Activated CD4-positive, alpha-beta memory T cell treated with anti-CD3 and anti-CD28 coated beads for 36 hours (primary cell): ENCODE data around the gene LACC1. TPM values are rescaled to one million over a fixed set of nuclear protein-coding genes. Genes with fewer than 3 reads are reported as not detected.

Experiments used
- CTCF ChIA-PET: fragments of 350-600 bp; sonication (Branson Sonifier 250); formaldehyde crosslinking; loops from one replicate; lab custom pipeline; 2021; ENCODE audit warnings: antibody characterized with exemption, inconsistent platforms; lab: Charles Lee
- POLR2A ChIA-PET: fragments of 350-600 bp; sonication (Branson Sonifier 250); formaldehyde crosslinking; loops from one replicate; lab custom pipeline; 2021; ENCODE audit warnings: antibody characterized with exemption; lab: Charles Lee
- DNase-seq: peaks from one replicate; pipeline ENCODE4 v3.0.0-alpha.2; 2020
- H3K27ac Mint-ChIP-seq: one replicate; pipeline ENCODE4 v1.8.0; 2021; ENCODE audit warnings: mixed read lengths
- H3K27me3 Mint-ChIP-seq: one replicate; pipeline ENCODE4 v1.8.0; 2021; ENCODE audit warnings: mixed read lengths
- H3K36me3 Mint-ChIP-seq: one replicate; pipeline ENCODE4 v1.8.0; 2021; ENCODE audit warnings: mixed read lengths
- H3K4me1 Mint-ChIP-seq: one replicate; pipeline ENCODE4 v1.8.0; 2021; ENCODE audit warnings: low read depth, mixed read lengths
- H3K4me3 Mint-ChIP-seq: one replicate; pipeline ENCODE4 v1.8.0; 2021; ENCODE audit warnings: mild to moderate bottlenecking, mixed read lengths
- H3K9me3 Mint-ChIP-seq: one replicate; pipeline ENCODE4 v1.8.0; 2021; ENCODE audit warnings: mixed read lengths
- intact Hi-C: fragments of 100-400 bp; cut with micrococcal nuclease; formaldehyde crosslinking; loops from one replicate; pipeline ENCODE4 v1.15.1; 2023
- total RNA-seq, 2 experiments: library from RNA; stranded (reverse); gene quantifications; one replicate each; pipeline ENCODE4 v1.2.3, GENCODE V29; 2021

Gene LACC1
- total RNA-seq, 2 experiments from 2014 or later = 4.4 to 4.5 TPM

- H3K27ac Mint-ChIP-seq = no peak overlapping the region
- H3K4me3 Mint-ChIP-seq = no peak overlapping the region
- POLR2A ChIA-PET = no interaction called here
- no peaks in the 10 kb centered on the region for H3K36me3 Mint-ChIP-seq
- CTCF ChIA-PET = no interaction called here
- H3K9me3 Mint-ChIP-seq = no peaks in the 10 kb centered on the region
- no peaks in the 10 kb centered on the region for H3K4me1 Mint-ChIP-seq
- intact Hi-C loops = no loop called here
- peaks cover 9% of the 10 kb centered on the region for H3K27me3 Mint-ChIP-seq
- no peak for DNase-seq
Measured at GRCh38 chr13:43924549-43925245, 45.0 kb downstream of the LACC1 start.

- POLR2A ChIA-PET = no interaction called here
- Mint-ChIP-seq H3K27ac (no peak overlapping the region), H3K36me3 (no peaks in the 10 kb centered on the region), H3K4me1 (no peaks in the 10 kb centered on the region), H3K9me3 (no peaks in the 10 kb centered on the region), H3K4me3 (no peak overlapping the region), H3K27me3 (peaks cover 6% of the 10 kb centered on the region)
- DNase-seq = no peak
- CTCF ChIA-PET = no interaction called here
- intact Hi-C loops = no loop called here
Measured at GRCh38 chr13:43929947-43930346, 50.2 kb downstream of the LACC1 start.

GRCh38 chr13:43933378-43933777 lies 53.7 kb downstream of the LACC1 start:
- no peaks in the 10 kb centered on the region for H3K36me3 Mint-ChIP-seq
- ChIA-PET CTCF (interaction anchor here (1.3 kb wide), 1 partner anchor 28 kb away, joined by 3 read pairs; no protein-coding TSS in a partner anchor), POLR2A (no interaction called here)
- no peak for DNase-seq
- no peaks in the 10 kb centered on the region for H3K4me1 Mint-ChIP-seq
- intact Hi-C loops = no loop called here
- no peaks in the 10 kb centered on the region for H3K9me3 Mint-ChIP-seq
- no peak overlapping the region for H3K4me3 Mint-ChIP-seq
- H3K27ac Mint-ChIP-seq = no peak overlapping the region
- peaks cover 7% of the 10 kb centered on the region for H3K27me3 Mint-ChIP-seq

- intact Hi-C loops = no loop called here
- H3K9me3 Mint-ChIP-seq = no peaks in the 10 kb centered on the region
Measured at GRCh38 chr13:43934273-43934672, 54.6 kb downstream of the LACC1 start.

GRCh38 chr13:43935878-43936277 lies 56.2 kb downstream of the LACC1 start:
- no peak overlapping the region for H3K27ac Mint-ChIP-seq

More at GRCh38 chr13:43934273-43934672, 54.6 kb downstream of the LACC1 start:
- Mint-ChIP-seq H3K4me1 (no peaks in the 10 kb centered on the region), H3K36me3 (no peaks in the 10 kb centered on the region), H3K27ac (no peak overlapping the region), H3K4me3 (no peak overlapping the region), H3K27me3 (peaks cover 7% of the 10 kb centered on the region)
- POLR2A ChIA-PET = no interaction called here
- DNase-seq = no peak
- CTCF ChIA-PET = no interaction called here

GRCh38 chr13:43936647-43937046 lies 56.9 kb downstream of the LACC1 start:
- POLR2A ChIA-PET = no interaction called here
- Mint-ChIP-seq H3K9me3 (no peaks in the 10 kb centered on the region), H3K4me3 (no peak overlapping the region), H3K27me3 (peaks cover 3% of the 10 kb centered on the region), H3K36me3 (no peaks in the 10 kb centered on the region), H3K27ac (no peak overlapping the region), H3K4me1 (no peaks in the 10 kb centered on the region)
- intact Hi-C loops = no loop called here
- no peak for DNase-seq
- CTCF ChIA-PET = interaction anchor here (1.4 kb wide), 1 partner anchor 8 kb away, joined by 4 read pairs; no protein-coding TSS in a partner anchor

More at GRCh38 chr13:43935878-43936277, 56.2 kb downstream of the LACC1 start:
- ChIA-PET POLR2A (no interaction called here), CTCF (no interaction called here)
- no peak overlapping the region for H3K4me3 Mint-ChIP-seq
- no peaks in the 10 kb centered on the region for H3K36me3 Mint-ChIP-seq
- H3K27me3 Mint-ChIP-seq = peaks cover 3% of the 10 kb centered on the region
- H3K9me3 Mint-ChIP-seq = no peaks in the 10 kb centered on the region
- DNase-seq = no peak
- H3K4me1 Mint-ChIP-seq = no peaks in the 10 kb centered on the region
- intact Hi-C loops = no loop called here

- no peak for DNase-seq
- peaks cover 5% of the 10 kb centered on the region for H3K27me3 Mint-ChIP-seq
- ChIA-PET CTCF (interaction anchor here (1.4 kb wide), 1 partner anchor 9 kb away, joined by 4 read pairs; no protein-coding TSS in a partner anchor), POLR2A (no interaction called here)
- no peaks in the 10 kb centered on the region for H3K36me3 Mint-ChIP-seq
- H3K27ac Mint-ChIP-seq = no peak overlapping the region
- no peak overlapping the region for H3K4me3 Mint-ChIP-seq
- no peaks in the 10 kb centered on the region for H3K9me3 Mint-ChIP-seq
- intact Hi-C loops = no loop called here
- H3K4me1 Mint-ChIP-seq = no peaks in the 10 kb centered on the region
Measured at GRCh38 chr13:43937839-43938238, 58.1 kb downstream of the LACC1 start.

- no peak overlapping the region for H3K27ac Mint-ChIP-seq
- H3K36me3 Mint-ChIP-seq = no peaks in the 10 kb centered on the region
- H3K9me3 Mint-ChIP-seq = no peaks in the 10 kb centered on the region
- no peak overlapping the region for H3K4me3 Mint-ChIP-seq
- intact Hi-C loops = no loop called here
- no peaks in the 10 kb centered on the region for H3K4me1 Mint-ChIP-seq
- no peak for DNase-seq
- H3K27me3 Mint-ChIP-seq = peaks cover 7% of the 10 kb centered on the region
- CTCF ChIA-PET = no interaction called here
- POLR2A ChIA-PET = no interaction called here
Measured at GRCh38 chr13:43938449-43938848, 58.7 kb downstream of the LACC1 start.

- Mint-ChIP-seq H3K9me3 (no peaks in the 10 kb centered on the region), H3K4me3 (no peak overlapping the region), H3K27ac (no peak overlapping the region), H3K27me3 (peaks cover 7% of the 10 kb centered on the region), H3K4me1 (no peaks in the 10 kb centered on the region), H3K36me3 (no peaks in the 10 kb centered on the region)
- no peak for DNase-seq
- ChIA-PET POLR2A (no interaction called here), CTCF (no interaction called here)
- intact Hi-C loops = no loop called here
Measured at GRCh38 chr13:43939086-43939485, 59.4 kb downstream of the LACC1 start.

- DNase-seq = no peak
- CTCF ChIA-PET = no interaction called here
- Mint-ChIP-seq H3K27me3 (peaks cover 5% of the 10 kb centered on the region), H3K4me3 (no peak overlapping the region), H3K4me1 (no peaks in the 10 kb centered on the region), H3K9me3 (no peaks in the 10 kb centered on the region), H3K36me3 (no peaks in the 10 kb centered on the region), H3K27ac (no peak overlapping the region)
- intact Hi-C loops = no loop called here
- POLR2A ChIA-PET = no interaction called here
Measured at GRCh38 chr13:43942286-43942685, 62.6 kb downstream of the LACC1 start.

Other genes starting within 250 kb of the LACC1 start
- gene ENOX1, start 92.9 kb upstream of the LACC1 start, total RNA-seq = under 1 TPM; 0.44 to 0.45 TPM
- gene CCDC122, start 164 bp upstream of the LACC1 start, total RNA-seq = 1 to 10 TPM; 2.0 to 2.5 TPM